Right ventricle myocardium inferior (tissue), 1 donor: ENCODE data around the gene C1QTNF8. TPM values are rescaled to one million over a fixed set of nuclear protein-coding genes. Genes with fewer than 3 reads are reported as not detected.

Source experiments
- ATAC-seq: fragments of 200-7000 bp; cut with Tn5 transposase; one replicate; pipeline ENCODE4 v1.9.1; 2020; ENCODE audit warnings: mild to moderate bottlenecking, moderate library complexity
- DNase-seq: peaks from one replicate; pipeline ENCODE4 v3.0.0; 2021; ENCODE audit errors: missing footprints
- intact Hi-C: fragments of 100-400 bp; cut with DNase I; formaldehyde crosslinking; loops from one replicate; pipeline ENCODE4 v1.11.0; 2022
- total RNA-seq: library from RNA; stranded (reverse); fragmentation: NEBNext Ultra II Directional; extraction: Animal tissue kit (Norgen Biotek cat#: 25700); gene quantifications from one replicate; pipeline ENCODE4 v1.2.1, GENCODE V29; 2021
- donor health status: DM: no; HTN: yes; CAD: no; lungs with severe emphysema.

The C1QTNF8 gene
- total RNA-seq, 1 donor from 2014 or later = 0.19 TPM

DNA sequence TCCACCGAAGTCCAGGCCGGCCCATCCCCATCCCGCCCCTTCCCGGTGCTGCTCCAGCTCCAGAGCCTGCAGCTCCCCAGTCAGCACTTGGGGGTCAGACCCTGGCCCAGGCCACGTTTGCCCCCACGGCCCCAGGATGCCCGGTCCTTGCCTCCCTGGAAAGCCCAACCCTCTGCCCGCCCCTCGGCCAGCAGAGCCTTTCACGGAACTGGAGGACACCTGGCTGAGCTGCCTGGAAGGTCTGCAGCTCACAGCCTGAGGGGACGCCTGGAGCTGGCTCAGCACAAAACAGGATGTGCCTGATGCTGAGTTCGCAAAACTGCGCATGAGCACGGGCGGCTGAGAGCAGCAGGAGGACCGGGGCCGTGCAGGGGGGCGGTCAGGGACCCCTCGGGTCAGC, 53.2 kb downstream of the C1QTNF8 start:
- ATAC-seq (no peak), DNase-seq (no peak)
- intact Hi-C loops = no loop called here

DNA sequence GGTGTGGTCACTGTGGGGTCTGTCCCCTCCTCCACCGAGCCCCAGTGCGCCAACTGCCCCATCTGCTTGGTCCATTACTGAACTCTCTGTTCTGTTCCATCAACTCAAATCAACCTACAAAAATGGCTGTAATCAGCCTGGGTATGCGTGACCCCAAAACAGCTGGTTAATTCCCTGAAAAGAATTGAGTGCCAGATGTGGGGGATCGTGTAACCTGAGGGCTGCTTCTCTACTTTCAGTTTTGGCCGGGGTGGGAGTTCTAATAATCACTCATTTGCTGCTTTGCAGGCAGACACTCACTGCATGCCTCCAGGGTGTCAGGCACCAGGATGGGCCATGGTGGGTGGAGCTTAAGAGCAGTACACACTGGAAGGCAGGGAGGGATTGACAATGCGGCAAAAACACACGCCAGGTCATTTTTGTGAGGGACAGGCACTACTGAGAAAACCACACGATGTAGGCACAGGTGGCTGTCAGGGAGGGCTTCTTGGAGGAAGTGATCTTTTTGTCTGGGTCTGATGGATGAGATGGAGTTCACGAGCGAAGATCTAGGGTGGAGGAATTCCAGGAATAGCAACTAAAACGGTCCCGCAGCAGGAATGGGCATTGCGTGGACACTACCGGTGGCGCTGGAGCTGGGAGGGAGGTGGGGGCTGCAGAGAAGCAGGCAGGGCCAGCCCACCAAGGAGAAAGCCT, 53.8 kb downstream of the C1QTNF8 start:
- intact Hi-C loops = no loop called here
- no peak for ATAC-seq
- DNase-seq = no peak

DNA sequence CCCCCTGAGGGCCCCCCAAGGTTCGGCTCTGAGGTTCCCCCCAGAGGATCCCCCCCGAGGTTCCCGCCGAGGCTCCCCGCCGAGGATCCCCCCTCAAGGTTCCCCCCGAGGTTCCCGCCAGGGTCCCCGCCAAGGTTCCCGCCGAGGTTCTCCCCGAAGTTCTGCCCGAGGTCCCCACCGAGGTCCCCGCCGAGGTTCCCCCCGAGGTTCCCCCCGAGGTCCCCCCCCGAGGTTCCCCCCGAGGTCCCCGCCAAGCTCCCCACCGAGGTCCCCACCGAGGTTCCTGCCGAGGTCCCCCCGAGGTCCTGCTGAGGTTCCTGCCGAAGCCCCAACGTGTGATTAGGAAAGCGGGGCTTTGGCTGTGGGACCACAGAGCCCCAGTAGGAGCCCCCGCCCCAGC, 55.7 kb downstream of the C1QTNF8 start:
- peak; percentile 34 for DNase-seq
- ATAC-seq = no peak
- intact Hi-C loops = no loop called here

- ATAC-seq = no peak
- intact Hi-C loops = no loop called here
- DNase-seq = peak; percentile 45
These were observed 56.3 kb downstream of the C1QTNF8 start for GRCh38 chr16:1039762-1040161.

DNA sequence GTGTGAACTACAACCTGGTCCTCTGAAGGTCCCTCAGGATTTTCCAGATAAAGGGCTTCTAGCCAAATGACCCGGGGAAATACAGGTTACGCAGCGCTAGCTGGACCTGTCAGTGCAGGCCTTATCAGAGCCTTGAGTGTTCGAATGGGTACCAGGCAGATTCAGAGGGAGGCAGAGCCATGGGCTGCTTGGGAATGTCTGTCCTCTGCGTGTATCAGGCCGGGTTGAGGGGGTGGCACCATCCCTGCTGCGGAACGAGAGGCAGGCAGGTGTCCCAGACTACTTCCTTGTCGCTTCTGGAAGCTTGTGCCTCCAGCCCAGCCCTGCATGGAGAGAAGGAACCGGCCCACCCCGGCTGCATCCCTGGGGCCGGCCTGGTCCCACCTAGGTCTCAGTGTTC, 57.1 kb downstream of the C1QTNF8 start:
- ATAC-seq (no peak), DNase-seq (peak; percentile 55)
- intact Hi-C loops = no loop called here

Other genes with a start within 250 kb of the C1QTNF8 start
- gene LMF1, start 125.3 kb downstream of the C1QTNF8 start, total RNA-seq = 8.1 TPM
- 0.89 TPM for gene SOX8, start 114.5 kb downstream of the C1QTNF8 start, total RNA-seq
- 14.7 TPM for gene SSTR5, start 23.5 kb downstream of the C1QTNF8 start, total RNA-seq
- gene CACNA1H, start 56.9 kb upstream of the C1QTNF8 start, total RNA-seq = 6.0 TPM
- 0.30 TPM for gene TPSG1, start 129.0 kb upstream of the C1QTNF8 start, total RNA-seq
- 10.0 TPM for gene TPSB2, start 133.9 kb upstream of the C1QTNF8 start, total RNA-seq
- 9.4 TPM for gene TPSAB1, start 144.5 kb upstream of the C1QTNF8 start, total RNA-seq
- 0.54 TPM for gene TPSD1, start 159.8 kb upstream of the C1QTNF8 start, total RNA-seq
- gene UBE2I, start 213.4 kb upstream of the C1QTNF8 start, total RNA-seq = 89.4 TPM
- 1.9 TPM for gene BAIAP3, start 237.4 kb upstream of the C1QTNF8 start, total RNA-seq